ENCODE measurements around the gene KCTD17.

The KCTD17 gene

GRCh38 chr22:37010976-37011375 is 40.6 kb upstream of the KCTD17 start:
- no peak for TF ChIP-seq RAD21 (IDR thresholded peaks at IDR 0.05; ENCODE audit: low read depth)
- no peak for TF ChIP-seq FOXM1 (IDR thresholded peaks at IDR 0.05; ENCODE audit: borderline replicate concordance, low read depth)
- TF ChIP-seq TCF12 (IDR thresholded peaks at IDR 0.05; ENCODE audit: low read depth) = no peak
- no peak for TF ChIP-seq CEBPB (IDR thresholded peaks at IDR 0.05)

GRCh38 chr22:37011472-37011871 is 40.1 kb upstream of the KCTD17 start:
- TF ChIP-seq YY1 (IDR thresholded peaks at IDR 0.05; ENCODE audit: low read depth) (no peak), NFIC (IDR thresholded peaks at IDR 0.05) (no peak), CEBPB (IDR thresholded peaks at IDR 0.05) (no peak), RAD21 (IDR thresholded peaks at IDR 0.05; ENCODE audit: low read depth) (no peak), TAF1 (IDR thresholded peaks at IDR 0.05; ENCODE audit: low read depth) (no peak), MAX (IDR thresholded peaks at IDR 0.05) (no peak), EGR1 (IDR thresholded peaks at IDR 0.05) (no peak), USF1 (IDR thresholded peaks at IDR 0.05) (no peak), TEAD4 (IDR thresholded peaks at IDR 0.05) (no peak), FOXM1 (IDR thresholded peaks at IDR 0.05; ENCODE audit: borderline replicate concordance, low read depth) (no peak), REST (IDR thresholded peaks at IDR 0.05; ENCODE audit: low read depth) (no peak), EP300 (IDR thresholded peaks at IDR 0.05; ENCODE audit: borderline replicate concordance) (no peak), TCF12 (IDR thresholded peaks at IDR 0.05; ENCODE audit: low read depth) (no peak), CREB1 (IDR thresholded peaks at IDR 0.05; ENCODE audit: low read depth) (no peak), ZBTB7A (IDR thresholded peaks at IDR 0.05; ENCODE audit: low read depth) (no peak)

- no peak for TF ChIP-seq CREB1 (IDR thresholded peaks at IDR 0.05; ENCODE audit: low read depth)
Measured at GRCh38 chr22:37012262-37012904, 39.2 kb upstream of the KCTD17 start.

- TF ChIP-seq USF1 (IDR thresholded peaks at IDR 0.05) (no peak), CREB1 (IDR thresholded peaks at IDR 0.05; ENCODE audit: low read depth) (no peak)
Measured at GRCh38 chr22:37012956-37013355, 38.6 kb upstream of the KCTD17 start.

- TF ChIP-seq MAX (IDR thresholded peaks at IDR 0.05) (no peak), CREB1 (IDR thresholded peaks at IDR 0.05; ENCODE audit: low read depth) (no peak), EP300 (IDR thresholded peaks at IDR 0.05; ENCODE audit: borderline replicate concordance) (no peak), EGR1 (IDR thresholded peaks at IDR 0.05) (no peak), FOXM1 (IDR thresholded peaks at IDR 0.05; ENCODE audit: borderline replicate concordance, low read depth) (no peak), REST (IDR thresholded peaks at IDR 0.05; ENCODE audit: low read depth) (no peak), RAD21 (IDR thresholded peaks at IDR 0.05; ENCODE audit: low read depth) (no peak), USF1 (IDR thresholded peaks at IDR 0.05) (no peak), TCF12 (IDR thresholded peaks at IDR 0.05; ENCODE audit: low read depth) (no peak), ZBTB7A (IDR thresholded peaks at IDR 0.05; ENCODE audit: low read depth) (no peak), CEBPB (IDR thresholded peaks at IDR 0.05) (no peak), YY1 (IDR thresholded peaks at IDR 0.05; ENCODE audit: low read depth) (no peak), NFIC (IDR thresholded peaks at IDR 0.05) (no peak), TAF1 (IDR thresholded peaks at IDR 0.05; ENCODE audit: low read depth) (no peak), TEAD4 (IDR thresholded peaks at IDR 0.05) (no peak)
Measured at GRCh38 chr22:37014415-37014806, 37.1 kb upstream of the KCTD17 start.

- TF ChIP-seq TCF12 (IDR thresholded peaks at IDR 0.05; ENCODE audit: low read depth) (no peak), MAX (IDR thresholded peaks at IDR 0.05) (no peak), FOXM1 (IDR thresholded peaks at IDR 0.05; ENCODE audit: borderline replicate concordance, low read depth) (no peak), YY1 (IDR thresholded peaks at IDR 0.05; ENCODE audit: low read depth) (no peak), ZBTB7A (IDR thresholded peaks at IDR 0.05; ENCODE audit: low read depth) (no peak), TEAD4 (IDR thresholded peaks at IDR 0.05) (no peak), USF1 (IDR thresholded peaks at IDR 0.05) (no peak), CREB1 (IDR thresholded peaks at IDR 0.05; ENCODE audit: low read depth) (no peak), RAD21 (IDR thresholded peaks at IDR 0.05; ENCODE audit: low read depth) (no peak), REST (IDR thresholded peaks at IDR 0.05; ENCODE audit: low read depth) (no peak), EGR1 (IDR thresholded peaks at IDR 0.05) (no peak), CEBPB (IDR thresholded peaks at IDR 0.05) (no peak), EP300 (IDR thresholded peaks at IDR 0.05; ENCODE audit: borderline replicate concordance) (no peak), NFIC (IDR thresholded peaks at IDR 0.05) (no peak), TAF1 (IDR thresholded peaks at IDR 0.05; ENCODE audit: low read depth) (no peak)
Measured at GRCh38 chr22:37014835-37015586, 36.5 kb upstream of the KCTD17 start.

Data from Ishikawa (cell line).